ENCODE results near the gene KLC1. TPM values are rescaled to one million over a fixed set of nuclear protein-coding genes. Genes with fewer than 3 reads are reported as not detected.

The KLC1 gene
- total RNA-seq, 2 donors from 2014 or later = 170 to 178 TPM

GRCh38 chr14:103654619-103655018 is 25.6 kb downstream of the KLC1 start:
- Mint-ChIP-seq H3K27ac (no peak overlapping the region), H3K36me3 (ENCODE audit: low read depth) (peaks cover 40% of the 10 kb centered on the region), H3K4me3 (no peak overlapping the region)

GRCh38 chr14:103656031-103656755 is 27.2 kb downstream of the KLC1 start:
- Histone ChIP-seq H3K4me3 (ENCODE audit: low read length) (no peak overlapping the region), H3K9me3 (ENCODE audit: control insufficient read depth, low read length) (no peaks in the 10 kb centered on the region), H3K27me3 (ENCODE audit: control insufficient read depth, insufficient read depth, low read length, poor library complexity, severe bottlenecking) (no peaks in the 10 kb centered on the region), H3K4me1 (ENCODE audit: control insufficient read depth, insufficient read depth, low read length) (no peaks in the 10 kb centered on the region), H3K36me3 (ENCODE audit: control insufficient read depth, insufficient read depth, low read length) (peaks cover 69% of the 10 kb centered on the region), H3K27ac (ENCODE audit: low read depth, low read length) (no peak overlapping the region), H3K9ac (ENCODE audit: extremely low read depth, low read length, poor library complexity, severe bottlenecking) (no peak overlapping the region)
- H3K36me3 Mint-ChIP-seq (ENCODE audit: low read depth) = peaks cover 51% of the 10 kb centered on the region
- no peak for TF ChIP-seq CTCF (conservative IDR thresholded peaks at IDR 0.05)
- H3K27me3 Mint-ChIP-seq (ENCODE audit: insufficient read depth) = no peaks in the 10 kb centered on the region
- H3K4me1 Mint-ChIP-seq = no peaks in the 10 kb centered on the region
- no peaks in the 10 kb centered on the region for H3K9me3 Mint-ChIP-seq
- no peak overlapping the region for H3K27ac Mint-ChIP-seq
- H3K4me3 Mint-ChIP-seq = no peak overlapping the region
- DNase-seq = no peak
- WGBS, 2 experiments (ENCODE audit: insufficient coverage in 1 of 2, insufficient read length in 1 of 2) = 99 to 100% methylated on average over 2 to 4 of the region's 4 CpGs

More at GRCh38 chr14:103654619-103655018, 25.6 kb downstream of the KLC1 start:
- DNase-seq = no peak
- H3K9ac ChIP-seq (ENCODE audit: extremely low read depth, low read length, poor library complexity, severe bottlenecking) = no peak overlapping the region
- no peaks in the 10 kb centered on the region for H3K27me3 ChIP-seq (ENCODE audit: control insufficient read depth, insufficient read depth, low read length, poor library complexity, severe bottlenecking)
- no peak overlapping the region for H3K27ac ChIP-seq (ENCODE audit: low read depth, low read length)
- TF ChIP-seq CTCF (conservative IDR thresholded peaks at IDR 0.05) = no peak
- Mint-ChIP-seq H3K4me1 (no peaks in the 10 kb centered on the region), H3K9me3 (no peaks in the 10 kb centered on the region), H3K27me3 (ENCODE audit: insufficient read depth) (no peaks in the 10 kb centered on the region)
- peaks cover 56% of the 10 kb centered on the region for H3K36me3 ChIP-seq (ENCODE audit: control insufficient read depth, insufficient read depth, low read length)
- H3K4me3 ChIP-seq (ENCODE audit: low read length) = no peak overlapping the region
- no peaks in the 10 kb centered on the region for H3K4me1 ChIP-seq (ENCODE audit: control insufficient read depth, insufficient read depth, low read length)
- 95 to 97% methylated on average over 6 of the region's 6 CpGs for WGBS, 2 experiments (ENCODE audit: insufficient coverage in 1 of 2, insufficient read length in 1 of 2)
- no peaks in the 10 kb centered on the region for H3K9me3 ChIP-seq (ENCODE audit: control insufficient read depth, low read length)

GRCh38 chr14:103656756-103657133 is 27.7 kb downstream of the KLC1 start:
- no peak for TF ChIP-seq CTCF (conservative IDR thresholded peaks at IDR 0.05)
- DNase-seq = no peak
- Histone ChIP-seq H3K4me1 (ENCODE audit: control insufficient read depth, insufficient read depth, low read length) (no peaks in the 10 kb centered on the region), H3K4me3 (ENCODE audit: low read length) (no peak overlapping the region), H3K27ac (ENCODE audit: low read depth, low read length) (no peak overlapping the region), H3K36me3 (ENCODE audit: control insufficient read depth, insufficient read depth, low read length) (peaks cover 71% of the 10 kb centered on the region), H3K27me3 (ENCODE audit: control insufficient read depth, insufficient read depth, low read length, poor library complexity, severe bottlenecking) (no peaks in the 10 kb centered on the region), H3K9ac (ENCODE audit: extremely low read depth, low read length, poor library complexity, severe bottlenecking) (no peak overlapping the region), H3K9me3 (ENCODE audit: control insufficient read depth, low read length) (no peaks in the 10 kb centered on the region)
- Mint-ChIP-seq H3K4me3 (no peak overlapping the region), H3K36me3 (ENCODE audit: low read depth) (peaks cover 57% of the 10 kb centered on the region), H3K27me3 (ENCODE audit: insufficient read depth) (no peaks in the 10 kb centered on the region), H3K4me1 (no peaks in the 10 kb centered on the region), H3K27ac (no peak overlapping the region), H3K9me3 (no peaks in the 10 kb centered on the region)
- WGBS, 2 experiments (ENCODE audit: insufficient coverage in 1 of 2, insufficient read length in 1 of 2) = 100% methylated on average over 1 of the region's 1 CpG
